GM12801 (cell line): ENCODE data around the gene PAEP.

Experiments used
- TF ChIP-seq, protein P1 (sequence below): IDR thresholded peaks from one replicate; pipeline ENCODE4 v1.5.1; 2011; ENCODE audit warnings: control low read depth; ENCODE audit not compliant: insufficient read length; ENCODE audit errors: extremely low read depth

PAEP gene

GRCh38 chr9:135516132-135516860, 45.3 kb upstream of the PAEP start:
- TF ChIP-seq, protein P1, sequence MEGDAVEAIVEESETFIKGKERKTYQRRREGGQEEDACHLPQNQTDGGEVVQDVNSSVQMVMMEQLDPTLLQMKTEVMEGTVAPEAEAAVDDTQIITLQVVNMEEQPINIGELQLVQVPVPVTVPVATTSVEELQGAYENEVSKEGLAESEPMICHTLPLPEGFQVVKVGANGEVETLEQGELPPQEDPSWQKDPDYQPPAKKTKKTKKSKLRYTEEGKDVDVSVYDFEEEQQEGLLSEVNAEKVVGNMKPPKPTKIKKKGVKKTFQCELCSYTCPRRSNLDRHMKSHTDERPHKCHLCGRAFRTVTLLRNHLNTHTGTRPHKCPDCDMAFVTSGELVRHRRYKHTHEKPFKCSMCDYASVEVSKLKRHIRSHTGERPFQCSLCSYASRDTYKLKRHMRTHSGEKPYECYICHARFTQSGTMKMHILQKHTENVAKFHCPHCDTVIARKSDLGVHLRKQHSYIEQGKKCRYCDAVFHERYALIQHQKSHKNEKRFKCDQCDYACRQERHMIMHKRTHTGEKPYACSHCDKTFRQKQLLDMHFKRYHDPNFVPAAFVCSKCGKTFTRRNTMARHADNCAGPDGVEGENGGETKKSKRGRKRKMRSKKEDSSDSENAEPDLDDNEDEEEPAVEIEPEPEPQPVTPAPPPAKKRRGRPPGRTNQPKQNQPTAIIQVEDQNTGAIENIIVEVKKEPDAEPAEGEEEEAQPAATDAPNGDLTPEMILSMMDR = no peak

DNA sequence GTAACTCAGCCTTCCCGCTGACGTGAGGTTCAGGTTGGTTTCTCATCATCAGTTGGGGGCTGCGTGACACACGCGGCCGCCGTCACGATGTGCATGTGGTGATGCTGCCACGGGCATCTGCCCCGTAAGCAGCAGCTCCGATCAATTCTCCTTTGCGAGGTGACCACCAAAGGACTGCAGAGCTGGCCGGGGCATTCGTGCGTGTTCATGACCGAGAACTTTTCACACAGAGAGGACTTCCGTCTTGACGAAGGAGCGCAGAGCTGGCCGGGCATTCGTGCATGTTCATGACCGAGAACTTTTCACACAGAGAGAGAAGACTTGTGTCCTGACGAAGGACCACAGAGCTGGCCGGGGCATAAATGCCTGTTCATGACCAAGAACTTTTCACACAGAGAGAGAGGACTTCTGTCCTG, 44.1 kb upstream of the PAEP start:
- TF ChIP-seq, protein P1 = no peak

DNA sequence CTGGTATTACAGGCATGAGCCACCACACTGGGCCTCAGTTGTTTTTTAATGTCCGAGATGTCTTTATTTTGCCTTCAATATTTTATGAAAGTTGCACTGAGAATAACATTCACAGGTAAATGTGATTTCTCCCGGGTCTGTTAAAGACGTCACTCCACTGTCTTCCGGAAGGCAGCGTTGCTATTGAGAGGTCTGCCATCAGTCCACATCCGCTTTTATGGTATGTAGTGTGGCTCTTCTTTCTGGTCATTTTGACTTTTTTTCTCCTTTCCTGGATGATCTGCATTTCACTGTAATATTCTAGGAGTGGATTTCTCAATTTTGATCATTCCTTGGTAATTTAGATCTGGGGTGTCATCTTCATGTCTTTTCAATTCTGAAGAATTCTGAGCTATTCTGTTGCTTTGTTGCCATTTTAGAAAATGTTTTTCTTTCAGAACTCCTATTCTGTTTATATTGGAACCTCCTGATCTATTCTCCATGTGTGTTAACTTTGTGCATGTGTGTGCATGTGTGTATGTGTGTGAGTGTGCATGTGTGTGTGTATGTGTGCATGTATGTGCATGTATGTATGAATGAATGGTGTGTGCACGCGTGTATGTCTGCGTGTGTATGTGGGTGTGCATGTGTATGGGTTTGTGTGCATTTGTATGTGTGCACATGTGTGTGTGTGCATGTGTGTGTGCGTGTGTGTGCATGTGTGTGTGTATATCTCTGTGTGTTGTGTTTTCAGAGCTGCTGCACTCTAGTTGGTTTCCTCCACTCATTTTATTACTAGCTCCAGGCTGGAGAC, 42.2 kb upstream of the PAEP start:
- TF ChIP-seq, protein P1 = no peak

GRCh38 chr9:135520916-135521607, 40.5 kb upstream of the PAEP start, which contains the start of gene LCN1:
Gene LCN1, plus strand, starts transcription at chr9:135521440. Its CDS starts 58 bp downstream, at chr9:135521498.
- TF ChIP-seq, protein P1 = no peak

DNA sequence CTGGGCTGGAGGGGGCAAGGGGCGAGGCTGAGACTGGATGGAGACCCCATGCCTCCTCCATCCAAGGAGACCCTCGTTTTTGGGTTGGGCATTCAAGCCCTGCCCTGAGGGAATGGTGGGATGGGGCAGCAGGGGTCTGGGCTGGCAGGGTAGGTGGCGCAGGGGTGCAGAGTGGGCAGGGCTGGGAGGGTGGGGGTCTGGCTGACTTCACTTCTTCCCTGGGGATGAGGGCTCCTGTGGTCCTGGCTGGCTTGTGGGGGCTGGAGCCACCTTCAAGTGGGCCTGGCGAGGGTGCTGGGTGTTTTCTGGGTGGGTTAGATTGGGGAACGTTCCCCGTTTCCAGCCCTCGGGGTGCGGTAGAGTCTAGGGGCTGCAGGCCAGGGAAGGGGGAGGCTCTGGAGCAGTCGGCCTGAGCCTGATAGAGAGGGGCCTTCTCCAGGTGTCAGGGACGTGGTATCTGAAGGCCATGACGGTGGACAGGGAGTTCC, 39.9 kb upstream of the PAEP start:
- TF ChIP-seq, protein P1 = no peak

DNA sequence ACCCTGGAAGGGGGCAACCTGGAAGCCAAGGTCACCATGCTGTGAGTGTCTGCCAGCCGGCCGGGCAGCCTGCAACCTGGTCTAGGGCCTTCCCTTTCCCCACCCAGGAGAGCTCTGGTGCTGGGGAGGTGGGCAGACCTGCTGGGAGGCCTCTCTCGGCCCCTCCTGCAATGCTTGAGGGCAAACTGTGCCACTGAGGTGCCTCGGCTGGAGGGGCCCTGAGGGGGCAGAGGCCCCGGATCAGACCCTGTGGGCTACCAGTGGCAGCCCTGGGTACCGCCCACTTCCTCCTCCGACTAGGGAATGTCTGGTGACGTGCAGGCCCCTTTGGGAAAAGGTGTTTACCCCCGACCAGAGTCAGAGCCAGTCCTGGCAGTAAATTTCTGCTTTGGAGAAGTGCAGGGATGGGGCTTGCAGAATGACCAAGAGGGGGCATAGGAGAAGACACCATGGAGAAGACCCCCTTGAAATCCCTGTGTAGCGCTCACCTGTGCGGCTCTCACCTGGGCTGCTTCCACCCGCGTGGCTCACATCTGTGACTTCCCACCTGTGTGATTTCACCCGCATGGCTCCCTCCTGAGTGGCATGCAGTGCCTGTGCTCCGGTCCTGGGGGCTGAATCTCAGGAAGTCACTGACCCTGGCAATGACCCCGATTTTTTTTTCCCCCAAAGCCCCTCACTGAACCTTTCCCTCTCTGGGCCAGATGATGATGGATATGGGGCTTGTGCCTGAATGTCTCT, 39.2 kb upstream of the PAEP start:
- TF ChIP-seq, protein P1 = no peak
